GM21737 (cell line): ENCODE results near the gene FRMD8.
A peak's percentile ranks its signal among the peaks of the same experiment; 100 is the strongest.
"Not testable (repeated sequence)": the region's sequence is repeated elsewhere in the genome, so short reads cannot be mapped to it uniquely, and the experiment has no call there.

Source experiments
- ATAC-seq: cut with Tn5 transposase; IDR thresholded peaks from one replicate; pipeline ENCODE4 v1.9.1; 2021; ENCODE audit warnings: mild to moderate bottlenecking, moderate library complexity; ENCODE audit not compliant: unreplicated experiment

Gene FRMD8

GRCh38 chr11:65452259-65452658, 65.8 kb downstream of the FRMD8 start:
- ATAC-seq, result not testable (repeated sequence)

GRCh38 chr11:65452806-65453490, 66.5 kb downstream of the FRMD8 start:
- no peak for ATAC-seq

- ATAC-seq, result no peak
These were observed 67.9 kb downstream of the FRMD8 start for GRCh38 chr11:65454311-65454695.

- peak; percentile 91 for ATAC-seq
These were observed 68.4 kb downstream of the FRMD8 start for GRCh38 chr11:65454696-65455456.

- ATAC-seq, result no peak
These were observed 70.0 kb downstream of the FRMD8 start for GRCh38 chr11:65456418-65456817.

GRCh38 chr11:65459552-65459951, 73.1 kb downstream of the FRMD8 start:
- no peak for ATAC-seq
